ENCODE results near the gene AP1S2.

- TF ChIP-seq EZH2 (IDR thresholded peaks at IDR 0.05) (no peak), POLR2AphosphoS5 (IDR thresholded peaks at IDR 0.05; ENCODE audit: borderline replicate concordance, low read depth, low read length) (no peak)
Observed at GRCh38 chrX:15856636-15857035, 2.0 kb upstream of the AP1S2 start.

All from SK-N-MC (cell line).